Sigmoid colon (tissue), 4 donors: Measurements from ENCODE around the gene FOXP1.

ENCODE experiments used
- CTCF ChIP-seq, 4 experiments: fragments of 450-650 bp in 3 of 4; fragments of 200-600 bp in 1 of 4; IDR thresholded peaks; one replicate each; pipeline ENCODE4 v1.5.1; 2016 to 2019; ENCODE audit warnings: antibody characterized with exemption in 4 of 4, mild to moderate bottlenecking in 3 of 4, moderate library complexity in 2 of 4
- POLR2A ChIP-seq, 2 donors: fragments of 450-650 bp; IDR thresholded peaks; one replicate each; pipeline ENCODE4 v1.6.1; 2016; ENCODE audit warnings: antibody characterized with exemption in 2 of 2, mild to moderate bottlenecking in 2 of 2, moderate library complexity in 2 of 2
- POLR2AphosphoS5 ChIP-seq, 4 donors: sonication (generic); formaldehyde crosslinking; IDR thresholded peaks; one replicate each; pipeline ENCODE4 v1.6.1; 2017; ENCODE audit warnings: antibody characterized with exemption in 4 of 4

DNA sequence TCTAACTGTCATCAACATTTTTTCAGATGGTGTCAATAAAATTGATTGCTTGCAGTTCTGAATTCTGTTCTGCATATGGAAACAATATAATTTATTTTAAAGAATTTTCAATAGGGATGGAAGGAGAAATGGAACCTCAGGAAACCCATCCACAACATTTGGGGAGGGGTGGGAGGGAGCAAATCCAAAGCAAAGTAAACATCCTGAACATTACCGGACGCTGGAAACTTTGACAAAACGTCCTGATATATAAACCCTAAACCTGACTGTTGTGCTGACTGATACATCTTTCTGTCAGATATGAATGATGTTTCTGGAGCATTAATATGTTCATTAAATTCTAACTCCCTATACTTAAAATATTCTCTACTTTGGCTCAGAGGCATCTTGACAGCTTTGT lies 479.0 kb downstream of the FOXP1 start:
- no peak for TF ChIP-seq CTCF (IDR thresholded peaks at IDR 0.05)
- no peak for TF ChIP-seq POLR2A (IDR thresholded peaks at IDR 0.05)
- no peak for TF ChIP-seq POLR2AphosphoS5 (IDR thresholded peaks at IDR 0.05)
